Glutamatergic neuron (in vitro differentiated cells): ENCODE results near the gene PRMT3. TPM values are rescaled to one million over a fixed set of nuclear protein-coding genes. Genes with fewer than 3 reads are reported as not detected.

Experiments used
- DNase-seq: peaks from one replicate; pipeline ENCODE4 v3.0.0; 2022
- H3K27ac Mint-ChIP-seq: one replicate; pipeline ENCODE4 v1.8.0; 2020; ENCODE audit warnings: mild to moderate bottlenecking, mixed read lengths, inconsistent platforms; ENCODE audit not compliant: unreplicated experiment
- H3K27me3 Mint-ChIP-seq: one replicate; pipeline ENCODE4 v1.8.0; 2020; ENCODE audit warnings: mild to moderate bottlenecking, moderate library complexity, mixed read lengths, inconsistent platforms; ENCODE audit not compliant: unreplicated experiment
- H3K36me3 Mint-ChIP-seq: one replicate; pipeline ENCODE4 v1.8.0; 2020; ENCODE audit warnings: mild to moderate bottlenecking, mixed read lengths, inconsistent platforms; ENCODE audit not compliant: unreplicated experiment
- H3K4me1 Mint-ChIP-seq: one replicate; pipeline ENCODE4 v1.8.0; 2020; ENCODE audit warnings: mild to moderate bottlenecking, low read depth, mixed read lengths, inconsistent platforms; ENCODE audit not compliant: unreplicated experiment
- H3K4me3 Mint-ChIP-seq: one replicate; pipeline ENCODE4 v1.8.0; 2020; ENCODE audit warnings: mild to moderate bottlenecking, mixed read lengths, inconsistent platforms; ENCODE audit not compliant: unreplicated experiment
- H3K9me3 Mint-ChIP-seq: one replicate; pipeline ENCODE4 v1.8.0; 2020; ENCODE audit warnings: mild to moderate bottlenecking, moderate library complexity, mixed read lengths, inconsistent platforms; ENCODE audit not compliant: unreplicated experiment
- total RNA-seq: library from RNA; stranded (reverse); fragmentation: NEBNext Ultra II Directional; extraction: Animal tissue kit (Norgen Biotek cat#: 25700); gene quantifications from one replicate; pipeline ENCODE4 v1.2.1, GENCODE V29; 2021; ENCODE audit not compliant: unreplicated experiment
- TF ChIP-seq, protein P1 (sequence below): fragments of 200-600 bp; sonication (generic); IDR thresholded peaks from one replicate; pipeline ENCODE4 v1.5.0; 2021; ENCODE audit not compliant: partially characterized antibody, unreplicated experiment

Gene PRMT3
- total RNA-seq, 1 donor from 2014 or later = 11.2 TPM

DNA sequence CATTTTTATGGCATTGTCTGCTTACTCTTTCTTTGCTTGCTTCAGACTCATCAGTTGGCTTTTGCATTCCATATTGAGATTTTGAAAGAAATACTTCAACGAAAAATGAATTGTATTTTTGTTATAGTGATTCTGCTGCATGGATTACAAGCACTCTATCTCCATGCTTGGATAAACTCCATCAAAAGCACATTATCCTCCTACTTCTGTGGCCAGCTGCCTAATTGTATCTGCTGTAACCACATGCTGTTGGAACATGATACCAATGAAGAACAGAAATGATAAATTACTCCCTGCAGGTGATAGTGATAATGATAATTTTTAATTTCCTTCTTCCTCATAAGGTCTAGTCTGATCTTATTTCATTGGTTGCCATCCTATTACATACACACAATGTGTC lies 100.8 kb downstream of the PRMT3 start:
- Mint-ChIP-seq H3K9me3 (peaks cover 5% of the 10 kb centered on the region), H3K27me3 (peaks cover 3% of the 10 kb centered on the region), H3K4me3 (peak overlapping the region; percentile 60), H3K36me3 (peaks cover 17% of the 10 kb centered on the region), H3K4me1 (peaks cover 11% of the 10 kb centered on the region), H3K27ac (peak overlapping the region; percentile 44)
- no peak for DNase-seq
- TF ChIP-seq, protein P1, sequence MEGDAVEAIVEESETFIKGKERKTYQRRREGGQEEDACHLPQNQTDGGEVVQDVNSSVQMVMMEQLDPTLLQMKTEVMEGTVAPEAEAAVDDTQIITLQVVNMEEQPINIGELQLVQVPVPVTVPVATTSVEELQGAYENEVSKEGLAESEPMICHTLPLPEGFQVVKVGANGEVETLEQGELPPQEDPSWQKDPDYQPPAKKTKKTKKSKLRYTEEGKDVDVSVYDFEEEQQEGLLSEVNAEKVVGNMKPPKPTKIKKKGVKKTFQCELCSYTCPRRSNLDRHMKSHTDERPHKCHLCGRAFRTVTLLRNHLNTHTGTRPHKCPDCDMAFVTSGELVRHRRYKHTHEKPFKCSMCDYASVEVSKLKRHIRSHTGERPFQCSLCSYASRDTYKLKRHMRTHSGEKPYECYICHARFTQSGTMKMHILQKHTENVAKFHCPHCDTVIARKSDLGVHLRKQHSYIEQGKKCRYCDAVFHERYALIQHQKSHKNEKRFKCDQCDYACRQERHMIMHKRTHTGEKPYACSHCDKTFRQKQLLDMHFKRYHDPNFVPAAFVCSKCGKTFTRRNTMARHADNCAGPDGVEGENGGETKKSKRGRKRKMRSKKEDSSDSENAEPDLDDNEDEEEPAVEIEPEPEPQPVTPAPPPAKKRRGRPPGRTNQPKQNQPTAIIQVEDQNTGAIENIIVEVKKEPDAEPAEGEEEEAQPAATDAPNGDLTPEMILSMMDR = no peak

DNA sequence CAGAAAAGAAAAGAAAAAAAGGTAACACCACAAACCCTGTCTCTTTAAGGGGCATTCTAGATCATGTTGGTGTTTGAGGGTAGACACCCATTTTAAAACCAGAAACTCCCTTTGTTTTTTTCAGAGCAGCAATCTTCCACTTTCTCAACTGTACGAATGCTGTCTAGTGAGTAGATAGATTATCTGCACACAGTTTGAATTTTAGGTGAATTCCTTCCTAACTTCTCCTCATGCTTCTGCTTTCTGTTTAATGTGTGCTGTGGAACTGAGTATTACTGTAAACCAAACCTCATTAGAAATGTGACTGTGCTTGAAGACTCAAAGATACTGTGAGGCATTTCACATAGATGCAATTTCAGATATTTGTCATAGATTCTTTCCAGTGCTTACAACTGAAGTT lies 102.4 kb downstream of the PRMT3 start:
- peaks cover 3% of the 10 kb centered on the region for H3K27me3 Mint-ChIP-seq
- DNase-seq = no peak
- peaks cover 5% of the 10 kb centered on the region for H3K9me3 Mint-ChIP-seq
- no peak overlapping the region for H3K4me3 Mint-ChIP-seq
- H3K4me1 Mint-ChIP-seq = peaks cover 11% of the 10 kb centered on the region
- TF ChIP-seq, protein P1 = no peak
- H3K27ac Mint-ChIP-seq = no peak overlapping the region
- peaks cover 4% of the 10 kb centered on the region for H3K36me3 Mint-ChIP-seq

DNA sequence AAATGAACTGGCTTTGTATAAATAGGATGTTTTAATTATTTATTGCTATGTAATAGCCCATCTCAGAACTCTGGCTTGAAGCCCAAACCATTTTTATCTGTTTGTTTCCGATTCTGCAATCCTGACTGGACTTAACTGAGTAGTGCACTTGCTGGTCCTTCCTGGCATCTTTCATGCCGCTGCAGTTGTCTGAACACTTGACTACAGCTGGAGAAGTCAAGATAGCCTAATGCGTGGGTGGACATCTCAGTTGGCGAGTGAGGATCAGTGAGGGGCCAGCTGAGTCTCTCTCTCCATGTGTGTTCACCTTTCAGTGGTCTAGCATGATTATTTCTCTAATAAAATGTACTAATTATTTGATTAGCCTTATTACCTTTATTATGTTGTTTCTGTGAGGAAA lies 105.8 kb downstream of the PRMT3 start:
- H3K4me3 Mint-ChIP-seq = no peak overlapping the region
- no peak overlapping the region for H3K27ac Mint-ChIP-seq
- H3K36me3 Mint-ChIP-seq = no peaks in the 10 kb centered on the region
- H3K9me3 Mint-ChIP-seq = peaks cover 3% of the 10 kb centered on the region
- DNase-seq = no peak
- TF ChIP-seq, protein P1 = no peak
- peaks cover 11% of the 10 kb centered on the region for H3K4me1 Mint-ChIP-seq
- peaks cover 3% of the 10 kb centered on the region for H3K27me3 Mint-ChIP-seq

- Mint-ChIP-seq H3K4me3 (no peak overlapping the region), H3K27me3 (no peaks in the 10 kb centered on the region), H3K9me3 (no peaks in the 10 kb centered on the region), H3K36me3 (no peaks in the 10 kb centered on the region), H3K27ac (no peak overlapping the region), H3K4me1 (peaks cover 2% of the 10 kb centered on the region)
- DNase-seq = no peak
- TF ChIP-seq, protein P1 = no peak
Observed at GRCh38 chr11:20497124-20497792, 109.7 kb downstream of the PRMT3 start.

DNA sequence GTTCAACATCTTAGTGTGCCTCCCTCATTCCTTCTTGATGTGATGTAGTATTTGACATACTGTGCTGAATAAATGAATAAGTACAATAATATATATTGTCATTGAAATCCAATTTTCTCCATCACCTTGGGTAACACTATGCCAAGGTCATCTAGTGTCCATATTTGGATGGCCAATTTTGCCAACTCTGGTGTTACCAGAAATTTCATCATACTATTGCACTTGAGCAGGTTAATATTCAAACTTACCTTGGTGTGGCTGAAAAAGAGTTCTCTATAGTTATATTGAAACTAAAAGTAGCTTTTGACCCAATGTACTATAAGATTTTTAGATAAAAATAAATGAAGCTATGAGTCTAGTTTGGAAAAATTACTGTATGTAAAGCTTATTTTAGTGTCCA lies 113.7 kb downstream of the PRMT3 start:
- Mint-ChIP-seq H3K4me1 (peaks cover 4% of the 10 kb centered on the region), H3K4me3 (no peak overlapping the region), H3K27me3 (no peaks in the 10 kb centered on the region), H3K36me3 (no peaks in the 10 kb centered on the region), H3K27ac (no peak overlapping the region), H3K9me3 (no peaks in the 10 kb centered on the region)
- TF ChIP-seq, protein P1 = no peak
- DNase-seq = no peak
